GM12892 (cell line): ENCODE results near the gene TBL1X.

ENCODE experiments used
- POLR2A ChIP-seq: IDR thresholded peaks from 2 replicates; pipeline ENCODE4 v1.6.1; 2011; ENCODE audit warnings: low read depth, low read length, control low read depth
- POLR2AphosphoS5 ChIP-seq: IDR thresholded peaks from 2 replicates; pipeline ENCODE4 v1.6.1; 2011; ENCODE audit warnings: low read depth, low read length, control low read depth
- TAF1 ChIP-seq: IDR thresholded peaks from 2 replicates; pipeline ENCODE4 v1.6.1; 2011; ENCODE audit warnings: low read depth, mild to moderate bottlenecking, control low read depth, low read length, borderline replicate concordance

- TF ChIP-seq POLR2A (no peak), POLR2AphosphoS5 (no peak), TAF1 (no peak)
Observed at GRCh38 chrX:9642270-9642995, 177.6 kb downstream of the TBL1X start.
